Gastrocnemius medialis (tissue), 4 donors: Measurements from ENCODE around the gene CRB2. TPM values are rescaled to one million over a fixed set of nuclear protein-coding genes. Genes with fewer than 3 reads are reported as not detected.

Experiments
- ATAC-seq, 2 donors: fragments of 150-250 bp; one replicate each; pipeline ENCODE4 v1.9.1; 2016
- DNase-seq, 2 donors: peaks; one replicate each; pipeline ENCODE4 v3.0.0-alpha.2; 2019
- H3K27ac ChIP-seq, 4 donors: fragments of 200-600 bp; sonication (generic); 1 replicate in 1 of 4; 2 replicates in 3 of 4; pipeline ENCODE4 v1.5.1; 2016 to 2018; ENCODE audit warnings: mild to moderate bottlenecking in 2 of 4, moderate library complexity in 1 of 4
- H3K27me3 ChIP-seq, 3 donors: fragments of 200-600 bp; sonication (generic) in 2 of 3; 1 replicate in 1 of 3; 2 replicates in 2 of 3; pipeline versions ENCODE4 v1.5.1 to v1.6.0; 2016 to 2019; ENCODE audit warnings: mild to moderate bottlenecking in 1 of 3, moderate library complexity in 1 of 3
- H3K36me3 ChIP-seq, 2 donors: fragments of 200-600 bp; sonication (generic) in 1 of 2; one replicate each; pipeline ENCODE4 v1.5.1; 2017 to 2018
- H3K4me1 ChIP-seq, 2 donors: fragments of 200-600 bp; sonication (generic) in 1 of 2; one replicate each; pipeline ENCODE4 v1.5.1; 2016 to 2017; ENCODE audit warnings: mild to moderate bottlenecking in 2 of 2
- H3K4me3 ChIP-seq, 4 donors: fragments of 200-600 bp; sonication (generic) in 3 of 4; 1 replicate in 1 of 4; 2 replicates in 3 of 4; pipeline ENCODE4 v1.5.1; 2016 to 2019; ENCODE audit warnings: mild to moderate bottlenecking in 2 of 4
- H3K9me3 ChIP-seq, 3 donors: fragments of 200-600 bp; sonication (generic) in 2 of 3; 1 replicate in 1 of 3; 2 replicates in 2 of 3; pipeline ENCODE4 v1.5.1; 2016 to 2019
- POLR2A ChIP-seq, 2 donors: fragments of 450-650 bp; IDR thresholded peaks; one replicate each; pipeline ENCODE4 v1.6.1; 2017; ENCODE audit warnings: antibody characterized with exemption in 2 of 2, mild to moderate bottlenecking in 2 of 2, moderate library complexity in 2 of 2
- in situ Hi-C, 4 donors: fragments of 200-750 bp; cut with MboI; loops; one replicate each; pipeline versions ENCODE4 v1.15.0 to v1.8.0; 2017; ENCODE audit warnings: low sequenced_read_pairs in 4 of 4
- intact Hi-C: fragments of 100-400 bp; cut with DNase I; formaldehyde crosslinking; loops from one replicate; pipeline ENCODE4 v1.15.1; 2023; ENCODE audit warnings: low total_unique reads
- microRNA counts, 2 donors: library from miRNA; unstranded; fragments of <30 nt; microRNA quantifications; one replicate each; lab custom pipeline; 2016
- microRNA-seq, 2 donors: library from miRNA; unstranded; fragments of <30 nt; microRNA quantifications; one replicate each; pipeline ENCODE4, GENCODE V29; 2016; ENCODE audit warnings: borderline replicate concordance in 2 of 2
- total RNA-seq, 4 donors: library from RNA; depleted of rRNA; stranded (reverse); fragments of >200 nt; gene quantifications; one replicate each; pipeline versions ENCODE4 v1.1.0 to v1.2.3, GENCODE V29; 2016
- TF ChIP-seq, protein P1 (sequence below), 5 experiments: fragments of 450-650 bp in 3 of 5; fragments of 200-600 bp in 2 of 5; sonication (generic) in 2 of 5; IDR thresholded peaks in 4 of 5; conservative IDR thresholded peaks in 1 of 5; 1 replicate in 4 of 5; 2 replicates in 1 of 5; pipeline ENCODE4 v1.5.1; 2016 to 2019; ENCODE audit warnings: antibody characterized with exemption in 5 of 5, mild to moderate bottlenecking in 3 of 5, moderate library complexity in 3 of 5

CRB2 gene
- total RNA-seq, 4 donors from 2014 or later, result not detected

GRCh38 chr9:123426406-123426805 lies 70.4 kb downstream of the CRB2 start:
- ATAC-seq, result no peak
- Histone ChIP-seq H3K4me1 (no peaks in the 10 kb centered on the region), H3K36me3 (peaks cover 0 to 14% of the 10 kb centered on the region in 2 donors), H3K27ac (no peak overlapping the region), H3K27me3 (no peaks in the 10 kb centered on the region), H3K9me3 (no peaks in the 10 kb centered on the region), H3K4me3 (no peak overlapping the region)
- DNase-seq, result no peak
- intact Hi-C loops, result no loop called here
- in situ Hi-C loops, result no loop called here
- no peak for TF ChIP-seq POLR2A (IDR thresholded peaks at IDR 0.05)
- TF ChIP-seq, protein P1, sequence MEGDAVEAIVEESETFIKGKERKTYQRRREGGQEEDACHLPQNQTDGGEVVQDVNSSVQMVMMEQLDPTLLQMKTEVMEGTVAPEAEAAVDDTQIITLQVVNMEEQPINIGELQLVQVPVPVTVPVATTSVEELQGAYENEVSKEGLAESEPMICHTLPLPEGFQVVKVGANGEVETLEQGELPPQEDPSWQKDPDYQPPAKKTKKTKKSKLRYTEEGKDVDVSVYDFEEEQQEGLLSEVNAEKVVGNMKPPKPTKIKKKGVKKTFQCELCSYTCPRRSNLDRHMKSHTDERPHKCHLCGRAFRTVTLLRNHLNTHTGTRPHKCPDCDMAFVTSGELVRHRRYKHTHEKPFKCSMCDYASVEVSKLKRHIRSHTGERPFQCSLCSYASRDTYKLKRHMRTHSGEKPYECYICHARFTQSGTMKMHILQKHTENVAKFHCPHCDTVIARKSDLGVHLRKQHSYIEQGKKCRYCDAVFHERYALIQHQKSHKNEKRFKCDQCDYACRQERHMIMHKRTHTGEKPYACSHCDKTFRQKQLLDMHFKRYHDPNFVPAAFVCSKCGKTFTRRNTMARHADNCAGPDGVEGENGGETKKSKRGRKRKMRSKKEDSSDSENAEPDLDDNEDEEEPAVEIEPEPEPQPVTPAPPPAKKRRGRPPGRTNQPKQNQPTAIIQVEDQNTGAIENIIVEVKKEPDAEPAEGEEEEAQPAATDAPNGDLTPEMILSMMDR (IDR thresholded peaks at IDR 0.05 in 4 of 5, conservative IDR thresholded peaks at IDR 0.05 in 1 of 5), result no peak

MicroRNAs within 50 kb of the gene (microRNA counts, 767-probe panel; counts per million panel counts)
- 356 to 448 counts per million in 2 donors for microRNA hsa-miR-601 (lab: Ali Mortazavi, UCI)

Small RNAs within 50 kb of the gene (microRNA-seq; reads per million reads assigned to microRNA genes)
- gene MIR601, result 0 reads per million in 2 donors

Other genes starting within 250 kb of the CRB2 start
- gene STRBP, start 87.6 kb upstream of the CRB2 start, total RNA-seq, result 10 to 100 TPM in 2 of 4 donors, 1 to 10 TPM in 2; 5.0 to 25.0 (median 13.2) TPM